MCF 10A (cell line): ENCODE measurements around the gene IQUB. TPM values are rescaled to one million over a fixed set of nuclear protein-coding genes. Genes with fewer than 3 reads are reported as not detected.
A peak's percentile ranks its signal among the peaks of the same experiment; 100 is the strongest.

Experiments
- BruUV-seq: library from RNA; stranded (reverse); fragments of 400-500 nt; replicated peaks from 2 replicates; lab custom pipeline; 2021; lab: Mats Ljungman, UMichigan
- CTCF ChIA-PET: fragments of 300-600 bp; sonication (Branson Sonifier 250); formaldehyde crosslinking; extraction: SDS; loops from one replicate; lab custom pipeline; 2021; ENCODE audit warnings: antibody characterized with exemption, inconsistent platforms; lab: Yijun Ruan, JAX
- POLR2A ChIA-PET: fragments of 300-600, 350-650 bp; sonication (Branson Sonifier 250); formaldehyde crosslinking; extraction: SDS; loops from one replicate; lab custom pipeline; 2020; ENCODE audit warnings: antibody characterized with exemption, inconsistent platforms; lab: Yijun Ruan, JAX
- DNase-seq: peaks from one replicate; pipeline ENCODE4 v3.0.0-alpha.2; 2018; ENCODE audit not compliant: unreplicated experiment
- H3K27ac Mint-ChIP-seq: one replicate; pipeline ENCODE4 v1.8.0; 2022; ENCODE audit warnings: mild to moderate bottlenecking, low read depth, mixed read lengths; ENCODE audit not compliant: unreplicated experiment
- H3K27me3 Mint-ChIP-seq: one replicate; pipeline ENCODE4 v1.8.0; 2022; ENCODE audit warnings: mixed read lengths; ENCODE audit not compliant: insufficient read depth, unreplicated experiment
- H3K36me3 Mint-ChIP-seq: one replicate; pipeline ENCODE4 v1.8.0; 2022; ENCODE audit warnings: mild to moderate bottlenecking, moderate library complexity, mixed read lengths; ENCODE audit not compliant: insufficient read depth, unreplicated experiment
- H3K4me1 Mint-ChIP-seq: one replicate; pipeline ENCODE4 v1.8.0; 2022; ENCODE audit warnings: mixed read lengths; ENCODE audit not compliant: insufficient read depth, unreplicated experiment
- H3K4me3 Mint-ChIP-seq: one replicate; pipeline ENCODE4 v1.8.0; 2022; ENCODE audit warnings: mild to moderate bottlenecking, moderate library complexity, mixed read lengths; ENCODE audit not compliant: unreplicated experiment
- H3K9me3 Mint-ChIP-seq: one replicate; pipeline ENCODE4 v1.8.0; 2022; ENCODE audit warnings: mixed read lengths; ENCODE audit not compliant: unreplicated experiment
- CTCF ChIP-seq: fragments of 200-600 bp; IDR thresholded peaks from one replicate; pipeline ENCODE4 v1.8.0; 2022; ENCODE audit warnings: antibody characterized with exemption, mild to moderate bottlenecking; ENCODE audit not compliant: unreplicated experiment
- intact Hi-C: fragments of 100-400 bp; cut with micrococcal nuclease; formaldehyde crosslinking; loops from 2 replicates; pipeline ENCODE4 v1.14.1; 2022
- total RNA-seq: library from RNA; stranded (reverse); gene quantifications from 2 replicates; pipeline ENCODE4 v1.2.3, GENCODE V29; 2022

Gene IQUB
- total RNA-seq, 1 experiment from 2014 or later = 0.16 TPM

- peak; percentile 17 for DNase-seq
- CTCF ChIA-PET = no interaction called here
- H3K27ac Mint-ChIP-seq = no peak overlapping the region
Measured at GRCh38 chr7:123571684-123572083, 37.3 kb upstream of the IQUB start.

GRCh38 chr7:123571187-123571586 is 36.8 kb upstream of the IQUB start:
- no peak for TF ChIP-seq CTCF
- intact Hi-C loops = no loop called here
- Mint-ChIP-seq H3K36me3 (no peaks in the 10 kb centered on the region), H3K4me3 (no peak overlapping the region), H3K4me1 (no peaks in the 10 kb centered on the region), H3K9me3 (no peaks in the 10 kb centered on the region), H3K27ac (no peak overlapping the region), H3K27me3 (no peaks in the 10 kb centered on the region)
- CTCF ChIA-PET = interaction anchor here (1.8 kb wide), 1 partner anchor 10 kb away, joined by 10 read pairs; no protein-coding TSS in a partner anchor
- POLR2A ChIA-PET = interaction anchor here (0.8 to 3.8 kb wide), 2 partner anchors 14 to 95 kb away, joined by 3 to 30 read pairs; partner anchors contain the start of gene NDUFA5
- no peak for DNase-seq
- BruUV-seq = no TSS peak

More at GRCh38 chr7:123571684-123572083, 37.3 kb upstream of the IQUB start:
- no peaks in the 10 kb centered on the region for H3K4me1 Mint-ChIP-seq
- BruUV-seq = no TSS peak
- no peak for TF ChIP-seq CTCF
- no peak overlapping the region for H3K4me3 Mint-ChIP-seq
- H3K9me3 Mint-ChIP-seq = no peaks in the 10 kb centered on the region
- intact Hi-C loops = no loop called here
- POLR2A ChIA-PET = interaction anchor here (3.8 kb wide), 1 partner anchor 14 kb away, joined by 30 read pairs; the partner anchor contains the start of gene NDUFA5
- H3K36me3 Mint-ChIP-seq = no peaks in the 10 kb centered on the region
- H3K27me3 Mint-ChIP-seq = no peaks in the 10 kb centered on the region

- intact Hi-C loops = no loop called here
- Mint-ChIP-seq H3K27me3 (no peaks in the 10 kb centered on the region), H3K4me3 (no peak overlapping the region), H3K9me3 (no peaks in the 10 kb centered on the region), H3K4me1 (no peaks in the 10 kb centered on the region), H3K27ac (no peak overlapping the region), H3K36me3 (no peaks in the 10 kb centered on the region)
- TF ChIP-seq CTCF = no peak
- POLR2A ChIA-PET = interaction anchor here (0.8 to 3.8 kb wide), 3 partner anchors 13 to 96 kb away, joined by 3 to 30 read pairs (median 3); partner anchors contain the start of gene NDUFA5
- DNase-seq = peak; percentile 51
- no TSS peak for BruUV-seq
- CTCF ChIA-PET = interaction anchor here (0.6 to 1.8 kb wide), 4 partner anchors 11 to 799 kb away, joined by 3 to 10 read pairs (median 4); no protein-coding TSS in a partner anchor
Measured at GRCh38 chr7:123570390-123571182, 36.2 kb upstream of the IQUB start.

GRCh38 chr7:123569352-123570010 is 35.1 kb upstream of the IQUB start:
- H3K27me3 Mint-ChIP-seq = no peaks in the 10 kb centered on the region
- no peaks in the 10 kb centered on the region for H3K4me1 Mint-ChIP-seq
- CTCF ChIA-PET = interaction anchor here (0.6 to 1.8 kb wide), 5 partner anchors 12 to 1216 kb away, joined by 4 to 10 read pairs (median 5); no protein-coding TSS in a partner anchor
- H3K36me3 Mint-ChIP-seq = no peaks in the 10 kb centered on the region
- no peak for DNase-seq
- no peaks in the 10 kb centered on the region for H3K9me3 Mint-ChIP-seq
- no peak for TF ChIP-seq CTCF
- no TSS peak for BruUV-seq
- H3K4me3 Mint-ChIP-seq = no peak overlapping the region
- POLR2A ChIA-PET = interaction anchor here (0.5 to 3.8 kb wide), 6 partner anchors 12 to 314 kb away, joined by 3 to 30 read pairs (median 4); partner anchors contain the start of gene NDUFA5
- no peak overlapping the region for H3K27ac Mint-ChIP-seq
- intact Hi-C loops = no loop called here
